SK-N-SH (cell line): ENCODE measurements around the gene SLC18A2. TPM values are rescaled to one million over a fixed set of nuclear protein-coding genes. Genes with fewer than 3 reads are reported as not detected.

ENCODE experiments used
- CTCF ChIA-PET: fragments of 300-600, 350-600 bp; formaldehyde crosslinking; extraction: SDS; loops from one replicate; lab custom pipeline; 2021; lab: Yijun Ruan, JAX
- POLR2A ChIA-PET: fragments of 350-600 bp; sonication (Branson Sonifier 250); formaldehyde crosslinking; extraction: SDS; loops from one replicate; lab custom pipeline; 2020; ENCODE audit warnings: antibody characterized with exemption, inconsistent platforms; lab: Yijun Ruan, JAX
- DNase-seq: peaks from one replicate; pipeline ENCODE4 v3.0.0; 2012
- H2AFZ ChIP-seq: fragments of 200-600 bp; sonication (generic); 2 replicates; pipeline ENCODE4 v1.8.1; 2016; ENCODE audit warnings: antibody characterized with exemption, mild to moderate bottlenecking, low read depth
- H3F3A ChIP-seq: fragments of 200-600 bp; sonication (generic); replicated peaks from 2 replicates; pipeline ENCODE3; 2016; ENCODE audit warnings: antibody characterized with exemption, mild to moderate bottlenecking; ENCODE audit not compliant: insufficient read depth
- H3K27ac ChIP-seq, 2 experiments: fragments of 200-500 bp in 1 of 2; fragments of 200-600 bp in 1 of 2; sonication (Bioruptor generic) in 1 of 2; sonication (generic), shearing (Covaris generic) in 1 of 2; 2 replicates each; pipeline versions ENCODE4 v1.5.1 to v1.6.1; 2014 to 2016; ENCODE audit warnings: low read depth in 2 of 2, inconsistent platforms in 1 of 2, low read length in 1 of 2, mild to moderate bottlenecking in 1 of 2, mixed read lengths in 1 of 2
- H3K27me3 ChIP-seq: fragments of 200-600 bp; sonication (generic), shearing (Covaris generic); 2 replicates; pipeline ENCODE4 v1.6.1; 2016; ENCODE audit warnings: mixed run types; ENCODE audit not compliant: insufficient read depth
- H3K36me3 ChIP-seq, 2 experiments: fragments of 200-500 bp in 1 of 2; fragments of 200-600 bp in 1 of 2; sonication (Bioruptor generic) in 1 of 2; sonication (generic) in 1 of 2; replicated peaks in 1 of 2; 2 replicates each; pipeline versions ENCODE3 to v1.5.1; 2014 to 2016; ENCODE audit warnings: low read length in 1 of 2, mild to moderate bottlenecking in 1 of 2; ENCODE audit not compliant: insufficient read depth in 2 of 2, control insufficient read depth in 1 of 2
- H3K4me1 ChIP-seq, 2 experiments: fragments of 200-500 bp in 1 of 2; fragments of 200-600 bp in 1 of 2; sonication (Bioruptor generic) in 1 of 2; sonication (generic), shearing (Covaris generic) in 1 of 2; 2 replicates each; pipeline versions ENCODE4 v1.5.1 to v1.6.1; 2014 to 2016; ENCODE audit warnings: low read depth in 1 of 2, low read length in 1 of 2, mixed run types in 1 of 2; ENCODE audit not compliant: insufficient read depth in 2 of 2, control insufficient read depth in 1 of 2
- H3K4me2 ChIP-seq: fragments of 200-600 bp; sonication (generic), shearing (Covaris generic); 2 replicates; pipeline ENCODE4 v1.6.1; 2017; ENCODE audit warnings: mixed run types
- H3K4me3 ChIP-seq, 2 experiments: fragments of 200-500 bp in 1 of 2; fragments of 200-600 bp in 1 of 2; sonication (Bioruptor generic) in 1 of 2; sonication (generic), shearing (Covaris generic) in 1 of 2; 2 replicates each; pipeline versions ENCODE4 v1.5.1 to v1.8.1; 2014 to 2016; ENCODE audit warnings: low read depth in 2 of 2, inconsistent platforms in 1 of 2, low read length in 1 of 2, mild to moderate bottlenecking in 1 of 2, mixed read lengths in 1 of 2, moderate library complexity in 1 of 2
- H3K79me2 ChIP-seq: fragments of 200-600 bp; sonication (generic); 2 replicates; pipeline ENCODE4 v1.8.1; 2017; ENCODE audit warnings: mild to moderate bottlenecking; ENCODE audit not compliant: insufficient read depth
- H3K9ac ChIP-seq: fragments of 200-600 bp; sonication (generic); 2 replicates; pipeline ENCODE4 v1.6.1; 2017; ENCODE audit warnings: mixed run types
- H3K9me2 ChIP-seq: fragments of 200-600 bp; sonication (generic); 2 replicates; pipeline ENCODE4 v1.6.1; 2017; ENCODE audit warnings: mixed run types
- H3K9me3 ChIP-seq: fragments of 200-600 bp; sonication (generic); 2 replicates; pipeline ENCODE4 v1.6.1; 2017; ENCODE audit warnings: mixed run types, mild to moderate bottlenecking, moderate library complexity
- H4K20me1 ChIP-seq: fragments of 200-600 bp; sonication (generic); 2 replicates; pipeline ENCODE4 v1.6.1; 2017; ENCODE audit warnings: mild to moderate bottlenecking, mixed run types; ENCODE audit not compliant: insufficient read depth
- FOSL2 ChIP-seq: IDR thresholded peaks from 2 replicates; pipeline ENCODE4 v1.4.0; 2012; ENCODE audit warnings: low read depth, mild to moderate bottlenecking, moderate library complexity, borderline replicate concordance
- GABPA ChIP-seq: IDR thresholded peaks from 2 replicates; pipeline ENCODE4 v1.4.0; 2012; ENCODE audit warnings: low read depth, mild to moderate bottlenecking
- GATA2 ChIP-seq: sonication (generic); formaldehyde crosslinking; IDR thresholded peaks from 2 replicates; pipeline ENCODE4 v1.5.0; 2020; ENCODE audit warnings: mild to moderate bottlenecking, missing genetic modification reagents
- IRF3 ChIP-seq: fragments of 150-350 bp; IDR thresholded peaks from 2 replicates; pipeline ENCODE4 v1.6.1; 2016; ENCODE audit warnings: mild to moderate bottlenecking, low read depth, low read length
- JUND ChIP-seq: IDR thresholded peaks from 2 replicates; pipeline ENCODE4 v1.4.0; 2012
- MEF2A ChIP-seq: IDR thresholded peaks from 2 replicates; pipeline ENCODE4 v1.4.0; 2012; ENCODE audit warnings: low read depth, borderline replicate concordance
- MXI1 ChIP-seq: IDR thresholded peaks from 2 replicates; pipeline ENCODE4 v1.6.1; 2012; ENCODE audit warnings: mild to moderate bottlenecking, low read depth, low read length, improper control_type of control experiment
- NRF1 ChIP-seq: IDR thresholded peaks from 2 replicates; pipeline ENCODE4 v1.6.1; 2012; ENCODE audit warnings: low read depth, mild to moderate bottlenecking, low read length
- RFX5 ChIP-seq: IDR thresholded peaks from 2 replicates; pipeline ENCODE4 v1.6.1; 2012; ENCODE audit warnings: mild to moderate bottlenecking, improper control_type of control experiment, low read length
- ZBTB33 ChIP-seq: IDR thresholded peaks from 2 replicates; pipeline ENCODE4 v1.4.0; 2012; ENCODE audit warnings: low read depth, borderline replicate concordance
- WGBS: methylation state at CpG from one replicate; pipeline ENCODE4 v1.1.6; 2017; ENCODE audit warnings: low lambda C conversion rate; 5-methylcytosine and 5-hydroxymethylcytosine counted together
- polyA plus RNA-seq, 3 experiments: library from polyadenylated mRNA; depleted of rRNA; stranded (reverse); fragments of >200 nt; gene quantifications; 2 replicates each; pipeline ENCODE4 v1.2.3, GENCODE V29; 2012
- TF ChIP-seq, protein P1 (sequence below): IDR thresholded peaks from 2 replicates; pipeline ENCODE4; 2012

SLC18A2 gene
- polyA plus RNA-seq, 1 of the 3 experiments (the other 2 are of a cell fraction), result not detected

GRCh38 chr10:117248750-117249465 is 8.0 kb downstream of the SLC18A2 start:
- TF ChIP-seq GATA2 (CRISPR knock-in tag), result peak; percentile 42
- no peak for TF ChIP-seq MEF2A
- Histone ChIP-seq H2AFZ (no peak overlapping the region), H3K4me3 (no peak overlapping the region), H3K9me3 (no peaks in the 10 kb centered on the region), H3K9ac (no peak overlapping the region), H3K4me1 (peaks cover 0 to 12% of the 10 kb centered on the region in 2 experiments; a peak in 2 of 4 replicates), H3K9me2 (no peaks in the 10 kb centered on the region), H3K4me2 (no peak overlapping the region), H4K20me1 (no peaks in the 10 kb centered on the region), H3F3A (no peaks in the 10 kb centered on the region), H3K79me2 (no peaks in the 10 kb centered on the region), H3K27ac (peak overlapping the region in 1 of 2 experiments; percentile 51; a peak in 1 of 4 replicates), H3K27me3 (no peaks in the 10 kb centered on the region; the same call in 1 of the 2 replicates), H3K36me3 (no peaks in the 10 kb centered on the region)
- POLR2A ChIA-PET, result no interaction called here
- WGBS, result 33% methylated on average over 10 of the region's 10 CpGs
- CTCF ChIA-PET, result interaction anchor here (0.9 to 12.6 kb wide), 3 partner anchors 16 to 68 kb away, joined by 3 to 92 read pairs (median 38); no protein-coding TSS in a partner anchor
- peak; percentile 55 for DNase-seq

DNA sequence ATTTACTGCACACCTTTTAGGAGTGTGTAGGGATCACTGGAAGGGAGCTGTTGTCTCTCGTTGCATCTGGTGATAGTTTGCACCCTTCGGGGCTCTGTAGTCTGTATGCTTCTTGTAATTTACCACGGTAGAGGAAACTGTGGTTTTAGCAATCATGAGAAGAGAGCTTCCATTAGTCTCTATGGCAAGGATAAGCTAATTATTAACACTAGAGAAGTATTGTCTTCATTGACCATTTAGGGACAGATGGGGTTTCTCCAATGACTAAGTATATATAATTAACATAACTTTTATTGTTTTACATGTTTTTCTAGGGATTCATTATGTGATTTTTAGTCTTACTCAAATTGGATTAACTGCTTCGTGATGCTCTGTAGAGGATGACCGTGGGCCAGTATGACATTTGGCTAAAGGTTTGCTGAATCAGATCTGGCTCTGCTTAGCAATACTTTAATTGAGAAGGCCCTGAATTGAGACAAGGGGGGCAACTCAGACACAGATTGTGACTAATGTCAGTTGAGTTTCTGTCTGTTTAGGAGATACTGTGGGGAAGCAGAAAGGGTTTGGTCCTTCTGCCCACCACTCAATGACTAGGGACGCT is 8.7 kb downstream of the SLC18A2 start:
- ChIA-PET CTCF (interaction anchor here (0.9 to 12.6 kb wide), 3 partner anchors 16 to 68 kb away, joined by 3 to 92 read pairs (median 38); no protein-coding TSS in a partner anchor), POLR2A (no interaction called here)
- peak overlapping the region in 1 of 2 experiments; percentile 51; a peak in 1 of 4 replicates for H3K27ac ChIP-seq
- no peaks in the 10 kb centered on the region for H3K79me2 ChIP-seq
- no peaks in the 10 kb centered on the region for H3F3A ChIP-seq
- no peak overlapping the region for H3K4me2 ChIP-seq
- 37% methylated on average over 6 of the region's 6 CpGs for WGBS
- H3K9me2 ChIP-seq, result no peaks in the 10 kb centered on the region
- no peaks in the 10 kb centered on the region for H3K36me3 ChIP-seq
- H3K9ac ChIP-seq, result no peak overlapping the region
- no peaks in the 10 kb centered on the region for H3K9me3 ChIP-seq
- no peaks in the 10 kb centered on the region; the same call in 1 of the 2 replicates for H3K27me3 ChIP-seq
- no peak for DNase-seq
- H4K20me1 ChIP-seq, result no peaks in the 10 kb centered on the region
- no peak overlapping the region for H3K4me3 ChIP-seq
- TF ChIP-seq MEF2A, result no peak
- no peak for TF ChIP-seq NRF1
- TF ChIP-seq, protein P1, sequence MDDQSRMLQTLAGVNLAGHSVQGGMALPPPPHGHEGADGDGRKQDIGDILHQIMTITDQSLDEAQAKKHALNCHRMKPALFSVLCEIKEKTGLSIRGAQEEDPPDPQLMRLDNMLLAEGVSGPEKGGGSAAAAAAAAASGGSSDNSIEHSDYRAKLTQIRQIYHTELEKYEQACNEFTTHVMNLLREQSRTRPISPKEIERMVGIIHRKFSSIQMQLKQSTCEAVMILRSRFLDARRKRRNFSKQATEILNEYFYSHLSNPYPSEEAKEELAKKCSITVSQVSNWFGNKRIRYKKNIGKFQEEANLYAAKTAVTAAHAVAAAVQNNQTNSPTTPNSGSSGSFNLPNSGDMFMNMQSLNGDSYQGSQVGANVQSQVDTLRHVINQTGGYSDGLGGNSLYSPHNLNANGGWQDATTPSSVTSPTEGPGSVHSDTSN, result no peak
- no peak for TF ChIP-seq RFX5
- TF ChIP-seq JUND, result no peak
- TF ChIP-seq MXI1, result no peak
- TF ChIP-seq IRF3, result no peak
- TF ChIP-seq GABPA, result no peak
- TF ChIP-seq FOSL2, result no peak
- TF ChIP-seq ZBTB33, result no peak
- H2AFZ ChIP-seq, result no peak overlapping the region
- H3K4me1 ChIP-seq, result peaks cover 0 to 12% of the 10 kb centered on the region in 2 experiments; a peak in 2 of 4 replicates
